Esophagus muscularis mucosa (tissue), 4 donors: Measurements from ENCODE around the gene RAB22A. TPM values are rescaled to one million over a fixed set of nuclear protein-coding genes. Genes with fewer than 3 reads are reported as not detected.

Experiments used
- DNase-seq: peaks from one replicate; pipeline ENCODE4 v3.0.0-alpha.2; 2017; ENCODE audit errors: extremely low spot score
- H3K27ac ChIP-seq, 4 donors: fragments of 200-600 bp; sonication (generic); replicated peaks in 1 of 4; 1 replicate in 3 of 4; 2 replicates in 1 of 4; pipeline ENCODE4 v1.5.1; 2016 to 2019; ENCODE audit warnings: mild to moderate bottlenecking in 1 of 4
- H3K27me3 ChIP-seq, 4 donors: fragments of 200-600 bp; sonication (generic); one replicate each; pipeline versions ENCODE4 v1.5.1 to v1.6.0; 2016 to 2019
- H3K36me3 ChIP-seq, 4 donors: fragments of 200-600 bp; sonication (generic); one replicate each; pipeline ENCODE4 v1.5.1; 2016 to 2019
- H3K4me1 ChIP-seq, 4 donors: fragments of 200-600 bp; sonication (generic); one replicate each; pipeline ENCODE4 v1.5.1; 2016 to 2019
- H3K4me3 ChIP-seq, 4 donors: fragments of 200-600 bp; sonication (generic); 1 replicate in 2 of 4; 2 replicates in 2 of 4; pipeline ENCODE4 v1.5.1; 2016 to 2019; ENCODE audit warnings: mild to moderate bottlenecking in 4 of 4, moderate library complexity in 1 of 4
- H3K9me3 ChIP-seq, 4 donors: fragments of 200-600 bp; sonication (generic); 1 replicate in 3 of 4; 2 replicates in 1 of 4; pipeline ENCODE4 v1.5.1; 2016 to 2019
- EP300 ChIP-seq: sonication (generic); formaldehyde crosslinking; IDR thresholded peaks from one replicate; pipeline ENCODE4 v1.6.1; 2017; ENCODE audit warnings: antibody characterized with exemption
- POLR2A ChIP-seq: fragments of 450-650 bp; IDR thresholded peaks from one replicate; pipeline ENCODE4 v1.6.1; 2017; ENCODE audit warnings: antibody characterized with exemption, moderate library complexity, mild to moderate bottlenecking, low read depth
- POLR2AphosphoS5 ChIP-seq, 2 donors: sonication (generic); formaldehyde crosslinking; IDR thresholded peaks; one replicate each; pipeline ENCODE4 v1.6.1; 2017; ENCODE audit warnings: antibody characterized with exemption in 2 of 2
- WGBS: methylation state at CpG from one replicate; pipeline ENCODE4 v1.1.5; 2018; 5-methylcytosine and 5-hydroxymethylcytosine counted together
- intact Hi-C: fragments of 100-400 bp; cut with DNase I; formaldehyde crosslinking; loops from one replicate; pipeline ENCODE4 v1.15.1; 2023
- total RNA-seq, 4 donors: library from RNA; depleted of rRNA; stranded (reverse); fragments of >200 nt; gene quantifications; one replicate each; pipeline versions ENCODE4 v1.1.0 to v1.2.1, GENCODE V29; 2016
- TF ChIP-seq, protein P1 (sequence below), 3 experiments: fragments of 200-600 bp in 2 of 3; fragments of 450-650 bp in 1 of 3; sonication (generic) in 2 of 3; IDR thresholded peaks; one replicate each; pipeline ENCODE4 v1.5.1; 2017 to 2019; ENCODE audit warnings: antibody characterized with exemption in 3 of 3, mild to moderate bottlenecking in 2 of 3, moderate library complexity in 1 of 3

The RAB22A gene
- total RNA-seq, 4 donors from 2014 or later, result 17.9 to 24.0 (median 20.4) TPM

DNA sequence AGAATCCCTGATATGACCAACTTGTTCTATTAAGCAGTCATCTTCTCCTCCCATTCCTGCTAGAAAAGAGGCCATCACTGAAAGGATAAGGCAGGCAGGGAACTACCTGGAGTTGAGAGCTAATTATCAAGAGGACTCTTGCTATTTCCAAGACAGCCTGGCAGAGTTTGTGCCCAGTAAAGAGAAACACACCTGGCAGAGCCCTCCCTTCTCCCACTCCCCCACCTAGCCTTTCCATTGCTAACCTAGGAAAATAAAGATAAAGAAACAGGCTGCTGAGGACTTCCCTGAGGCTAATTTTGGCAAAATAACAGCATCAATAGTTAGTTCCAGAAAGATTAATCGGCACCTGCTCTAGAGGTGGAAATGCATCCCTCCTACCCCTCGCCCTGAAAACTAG, 20.4 kb upstream of the RAB22A start:
- 100% methylated on average over 2 of the region's 2 CpGs for WGBS
- H3K4me3 ChIP-seq, result no peak overlapping the region
- intact Hi-C loops, result no loop called here
- no peak overlapping the region for H3K27ac ChIP-seq
- peaks cover 4 to 22% (median 12%) of the 10 kb centered on the region in 4 donors for H3K36me3 ChIP-seq
- TF ChIP-seq, protein P1, sequence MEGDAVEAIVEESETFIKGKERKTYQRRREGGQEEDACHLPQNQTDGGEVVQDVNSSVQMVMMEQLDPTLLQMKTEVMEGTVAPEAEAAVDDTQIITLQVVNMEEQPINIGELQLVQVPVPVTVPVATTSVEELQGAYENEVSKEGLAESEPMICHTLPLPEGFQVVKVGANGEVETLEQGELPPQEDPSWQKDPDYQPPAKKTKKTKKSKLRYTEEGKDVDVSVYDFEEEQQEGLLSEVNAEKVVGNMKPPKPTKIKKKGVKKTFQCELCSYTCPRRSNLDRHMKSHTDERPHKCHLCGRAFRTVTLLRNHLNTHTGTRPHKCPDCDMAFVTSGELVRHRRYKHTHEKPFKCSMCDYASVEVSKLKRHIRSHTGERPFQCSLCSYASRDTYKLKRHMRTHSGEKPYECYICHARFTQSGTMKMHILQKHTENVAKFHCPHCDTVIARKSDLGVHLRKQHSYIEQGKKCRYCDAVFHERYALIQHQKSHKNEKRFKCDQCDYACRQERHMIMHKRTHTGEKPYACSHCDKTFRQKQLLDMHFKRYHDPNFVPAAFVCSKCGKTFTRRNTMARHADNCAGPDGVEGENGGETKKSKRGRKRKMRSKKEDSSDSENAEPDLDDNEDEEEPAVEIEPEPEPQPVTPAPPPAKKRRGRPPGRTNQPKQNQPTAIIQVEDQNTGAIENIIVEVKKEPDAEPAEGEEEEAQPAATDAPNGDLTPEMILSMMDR (IDR thresholded peaks at IDR 0.05), result no peak
- TF ChIP-seq POLR2A, result no peak
- no peaks in the 10 kb centered on the region for H3K4me1 ChIP-seq
- H3K27me3 ChIP-seq, result no peaks in the 10 kb centered on the region
- H3K9me3 ChIP-seq, result no peaks in the 10 kb centered on the region
- no peak for DNase-seq

DNA sequence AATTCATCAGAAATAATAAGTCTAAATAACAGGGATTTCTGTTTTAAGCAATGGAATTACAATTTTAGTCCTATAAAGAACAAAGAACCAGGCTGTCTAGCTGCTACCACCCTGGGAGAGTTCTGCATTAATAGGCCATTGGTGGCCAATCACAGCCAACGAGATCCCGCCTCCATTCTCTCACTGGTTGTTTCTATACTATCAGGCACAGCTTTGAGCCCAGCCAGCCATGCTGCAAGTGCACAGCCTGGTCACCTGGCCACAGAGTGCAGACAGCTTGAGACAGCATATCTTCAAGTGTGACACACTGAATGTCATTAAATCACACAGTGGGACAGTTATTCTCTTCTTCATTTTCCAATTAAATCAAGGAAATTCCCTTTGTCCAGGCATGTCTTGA, 16.1 kb upstream of the RAB22A start:
- Histone ChIP-seq H3K4me3 (no peak overlapping the region), H3K4me1 (peaks cover 0 to 9% (median 0%) of the 10 kb centered on the region in 4 donors), H3K27me3 (no peaks in the 10 kb centered on the region), H3K27ac (no peak overlapping the region), H3K36me3 (peaks cover 0 to 4% (median 0%) of the 10 kb centered on the region in 4 donors), H3K9me3 (no peaks in the 10 kb centered on the region)
- 100% methylated on average over 2 of the region's 2 CpGs for WGBS
- intact Hi-C loops, result no loop called here
- TF ChIP-seq POLR2A (no peak), EP300 (no peak), POLR2AphosphoS5 (IDR thresholded peaks at IDR 0.05) (no peak)
- TF ChIP-seq, protein P1 (IDR thresholded peaks at IDR 0.05), result no peak
- no peak for DNase-seq

DNA sequence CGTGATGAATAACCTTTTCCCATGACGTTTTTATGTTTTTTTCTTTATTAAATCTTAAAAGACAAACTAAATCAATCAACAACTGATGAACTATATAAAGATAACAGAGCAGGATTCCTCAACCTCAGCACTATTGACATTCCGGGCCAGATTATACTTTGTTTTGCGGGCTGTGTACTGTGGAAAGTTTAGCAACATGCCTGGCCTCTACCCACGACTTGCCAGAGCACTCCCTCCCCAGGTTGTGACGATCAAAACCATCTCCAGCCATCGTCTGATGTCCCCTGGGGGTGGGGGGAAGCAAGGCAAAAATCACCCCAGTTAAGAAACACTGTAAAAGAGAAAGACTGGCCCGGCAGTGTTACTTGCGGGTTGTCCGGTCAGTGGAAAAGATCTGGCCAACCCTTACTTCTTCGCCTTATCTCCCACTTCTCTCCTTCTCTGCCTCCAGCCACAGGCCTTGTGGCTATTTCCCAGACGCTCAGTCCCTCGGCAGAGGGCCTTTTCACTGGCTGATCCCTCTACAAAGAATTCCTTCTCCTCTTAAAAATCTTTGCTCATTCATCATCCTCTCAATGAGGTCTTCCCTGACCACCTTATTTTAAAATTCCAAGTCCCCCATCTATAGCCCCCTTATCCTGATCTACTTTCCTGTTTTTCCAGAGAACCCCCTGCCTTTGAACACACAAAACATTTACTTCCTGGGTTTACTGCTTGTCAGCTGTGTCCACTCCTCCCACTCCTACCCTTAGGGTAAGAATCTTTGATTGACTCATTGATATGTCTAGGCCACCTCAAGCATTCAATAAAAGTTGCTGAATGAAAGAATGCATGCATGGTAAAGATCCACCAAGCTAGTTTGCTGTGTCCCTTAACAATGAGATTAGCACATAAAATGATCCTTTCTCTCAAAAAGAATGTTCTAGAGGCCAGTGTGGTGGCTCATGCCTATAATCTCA, 14.7 kb upstream of the RAB22A start:
- no peaks in the 10 kb centered on the region for H3K9me3 ChIP-seq
- H3K27me3 ChIP-seq, result no peaks in the 10 kb centered on the region
- no peak overlapping the region for H3K4me3 ChIP-seq
- peaks cover 0 to 9% (median 0%) of the 10 kb centered on the region in 4 donors for H3K4me1 ChIP-seq
- whole genome bisulfite sequencing, result 85% methylated on average over 12 of the region's 13 CpGs
- H3K36me3 ChIP-seq, result no peaks in the 10 kb centered on the region
- TF ChIP-seq, protein P1 (IDR thresholded peaks at IDR 0.05), result no peak
- no peak for TF ChIP-seq POLR2AphosphoS5 (IDR thresholded peaks at IDR 0.05)
- no peak for TF ChIP-seq EP300
- no peak for TF ChIP-seq POLR2A
- no peak for DNase-seq
- intact Hi-C loops, result no loop called here
- H3K27ac ChIP-seq, result no peak overlapping the region

DNA sequence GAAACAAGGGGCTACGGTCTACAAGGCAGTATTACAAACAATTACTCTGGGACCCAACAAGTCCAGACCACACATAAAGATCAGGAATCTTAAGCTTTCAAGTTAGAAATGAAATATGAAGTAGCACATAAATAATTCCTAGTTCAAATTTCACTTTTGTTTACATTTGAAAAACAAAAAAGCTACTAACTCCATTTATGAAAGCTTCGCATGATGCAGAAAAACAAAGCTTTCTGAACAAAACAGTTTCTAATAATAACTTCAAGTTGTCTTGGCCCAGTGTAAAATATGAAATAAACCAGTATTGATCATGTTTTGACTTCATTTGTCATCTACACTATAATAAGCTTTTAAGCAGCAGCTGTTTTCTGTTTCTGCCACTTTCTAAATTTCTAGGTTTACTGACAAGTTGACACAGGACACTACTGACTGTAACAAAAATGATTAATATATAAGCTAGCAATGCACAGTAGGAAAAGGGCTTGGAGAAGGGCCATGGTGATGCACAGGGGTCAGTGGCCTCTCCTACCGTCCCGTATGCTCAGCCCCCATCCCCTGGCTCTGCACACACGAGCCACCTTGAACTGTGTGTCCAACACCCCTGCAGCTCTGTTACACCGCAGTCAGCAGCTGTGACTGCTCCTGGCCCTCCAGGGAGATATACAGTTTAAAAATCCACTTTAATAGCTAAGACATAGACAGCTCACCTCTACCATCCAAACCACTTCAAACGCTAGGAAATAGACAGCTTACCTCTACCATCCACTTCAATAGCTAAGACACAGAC, 13.3 kb upstream of the RAB22A start:
- TF ChIP-seq POLR2A (no peak), EP300 (no peak), POLR2AphosphoS5 (IDR thresholded peaks at IDR 0.05) (no peak)
- TF ChIP-seq, protein P1 (IDR thresholded peaks at IDR 0.05), result no peak
- no peaks in the 10 kb centered on the region for H3K9me3 ChIP-seq
- no peaks in the 10 kb centered on the region for H3K27me3 ChIP-seq
- WGBS, result 75% methylated on average over 7 of the region's 7 CpGs
- no peak overlapping the region for H3K27ac ChIP-seq
- no peak overlapping the region for H3K4me3 ChIP-seq
- H3K4me1 ChIP-seq, result peaks cover 0 to 9% (median 0%) of the 10 kb centered on the region in 4 donors
- intact Hi-C loops, result no loop called here
- H3K36me3 ChIP-seq, result peaks cover 0 to 8% (median 4%) of the 10 kb centered on the region in 4 donors
- no peak for DNase-seq
